Fibroblast of pulmonary artery (primary cell): Measurements from ENCODE around the gene WDR64.

Experiments
- DNase-seq: peaks from one replicate; pipeline ENCODE4 v3.0.0-alpha.2; 2010; ENCODE audit warnings: low read depth
- H3K4me3 ChIP-seq: replicated peaks from 2 replicates; pipeline ENCODE4 v1.5.1; 2011; ENCODE audit warnings: low read depth, mild to moderate bottlenecking, control low read depth, low read length, moderate library complexity
- TF ChIP-seq, protein P1 (sequence below): IDR thresholded peaks from 2 replicates; pipeline ENCODE4 v1.5.1; 2011; ENCODE audit warnings: mild to moderate bottlenecking, control low read depth, low read length, inconsistent platforms; ENCODE audit errors: missing control alignments

The WDR64 gene

DNA sequence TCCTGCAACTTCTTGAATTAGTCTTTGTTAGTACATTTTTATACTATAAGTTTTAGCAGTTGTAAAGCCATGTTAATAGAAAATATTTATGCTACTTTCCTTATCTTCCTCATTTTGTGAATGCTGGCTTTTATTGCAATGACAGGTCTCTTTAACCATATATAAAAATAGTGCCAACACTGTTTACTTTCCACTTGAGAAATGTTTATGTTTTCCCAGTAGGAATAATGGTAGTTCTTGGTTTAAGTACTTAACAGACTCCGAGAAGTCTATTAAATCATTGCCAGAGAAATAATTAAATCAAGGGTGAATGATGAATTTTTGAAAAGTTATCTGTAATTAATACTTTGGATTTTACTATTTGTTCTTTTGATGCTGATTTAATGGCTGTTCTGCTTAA is 21.6 kb upstream of the WDR64 start:
- TF ChIP-seq, protein P1, sequence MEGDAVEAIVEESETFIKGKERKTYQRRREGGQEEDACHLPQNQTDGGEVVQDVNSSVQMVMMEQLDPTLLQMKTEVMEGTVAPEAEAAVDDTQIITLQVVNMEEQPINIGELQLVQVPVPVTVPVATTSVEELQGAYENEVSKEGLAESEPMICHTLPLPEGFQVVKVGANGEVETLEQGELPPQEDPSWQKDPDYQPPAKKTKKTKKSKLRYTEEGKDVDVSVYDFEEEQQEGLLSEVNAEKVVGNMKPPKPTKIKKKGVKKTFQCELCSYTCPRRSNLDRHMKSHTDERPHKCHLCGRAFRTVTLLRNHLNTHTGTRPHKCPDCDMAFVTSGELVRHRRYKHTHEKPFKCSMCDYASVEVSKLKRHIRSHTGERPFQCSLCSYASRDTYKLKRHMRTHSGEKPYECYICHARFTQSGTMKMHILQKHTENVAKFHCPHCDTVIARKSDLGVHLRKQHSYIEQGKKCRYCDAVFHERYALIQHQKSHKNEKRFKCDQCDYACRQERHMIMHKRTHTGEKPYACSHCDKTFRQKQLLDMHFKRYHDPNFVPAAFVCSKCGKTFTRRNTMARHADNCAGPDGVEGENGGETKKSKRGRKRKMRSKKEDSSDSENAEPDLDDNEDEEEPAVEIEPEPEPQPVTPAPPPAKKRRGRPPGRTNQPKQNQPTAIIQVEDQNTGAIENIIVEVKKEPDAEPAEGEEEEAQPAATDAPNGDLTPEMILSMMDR, result no peak
- DNase-seq, result no peak
- no peak overlapping the region for H3K4me3 ChIP-seq

DNA sequence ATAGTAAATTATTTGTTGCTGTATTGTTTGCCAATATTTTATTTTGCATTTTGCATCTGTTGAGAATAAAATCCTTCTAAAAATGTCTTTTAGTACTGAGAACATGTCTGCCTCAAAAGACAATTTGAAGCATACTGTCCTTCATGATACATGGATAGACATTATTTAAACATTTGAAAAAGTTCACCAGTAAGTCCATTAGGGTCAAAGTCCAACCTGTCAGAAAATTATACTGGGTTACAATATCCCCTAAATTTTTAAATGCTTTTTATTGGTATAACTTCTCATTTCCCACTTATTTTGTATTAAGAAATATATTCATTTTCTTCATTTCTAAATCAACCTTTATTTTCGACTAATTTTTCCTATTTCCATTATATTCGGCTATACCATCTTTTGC is 21.2 kb upstream of the WDR64 start:
- DNase-seq, result no peak
- H3K4me3 ChIP-seq, result no peak overlapping the region
- TF ChIP-seq, protein P1, result no peak

DNA sequence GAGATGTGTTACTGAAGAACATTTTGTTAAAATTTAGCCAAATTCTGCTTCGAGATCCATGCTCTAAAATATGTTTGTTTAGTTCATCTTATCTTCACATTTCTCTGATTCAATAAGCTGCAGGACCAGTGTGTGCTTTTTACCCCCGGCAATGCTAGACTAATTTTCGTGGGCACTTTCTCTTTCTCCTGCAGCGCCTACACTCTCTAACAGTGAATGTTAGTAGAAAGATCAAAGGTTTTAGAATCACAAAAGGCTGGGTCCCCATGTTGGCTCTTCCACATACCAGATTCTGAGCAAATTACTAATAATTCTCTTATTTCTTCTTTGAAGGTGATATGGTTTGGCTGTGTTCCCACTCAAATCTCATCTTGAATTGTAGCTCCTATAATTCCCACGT is 20.4 kb upstream of the WDR64 start:
- TF ChIP-seq, protein P1, result no peak
- DNase-seq, result no peak

DNA sequence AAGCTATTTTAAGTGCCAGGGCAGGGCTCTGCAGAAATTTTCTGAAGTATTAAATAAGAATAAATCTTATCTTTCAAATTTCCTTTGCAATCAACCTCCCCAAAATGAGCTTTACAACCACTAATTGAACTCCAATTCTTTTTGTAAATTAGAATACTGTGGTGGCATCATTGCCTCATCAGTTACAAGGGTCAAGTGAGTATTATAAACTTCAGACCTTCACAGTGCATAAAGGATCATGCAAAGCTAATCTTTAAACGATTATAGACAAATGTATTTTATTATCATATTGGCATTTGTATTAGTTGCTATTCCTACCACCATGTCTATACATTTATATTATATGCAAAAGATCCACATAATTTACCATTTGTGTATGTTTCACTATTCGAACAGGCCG is 19.1 kb upstream of the WDR64 start:
- H3K4me3 ChIP-seq, result no peak overlapping the region
- TF ChIP-seq, protein P1, result no peak
- DNase-seq, result no peak

More for the DNA sequence above, 20.4 kb upstream of the WDR64 start:
- no peak overlapping the region for H3K4me3 ChIP-seq

DNA sequence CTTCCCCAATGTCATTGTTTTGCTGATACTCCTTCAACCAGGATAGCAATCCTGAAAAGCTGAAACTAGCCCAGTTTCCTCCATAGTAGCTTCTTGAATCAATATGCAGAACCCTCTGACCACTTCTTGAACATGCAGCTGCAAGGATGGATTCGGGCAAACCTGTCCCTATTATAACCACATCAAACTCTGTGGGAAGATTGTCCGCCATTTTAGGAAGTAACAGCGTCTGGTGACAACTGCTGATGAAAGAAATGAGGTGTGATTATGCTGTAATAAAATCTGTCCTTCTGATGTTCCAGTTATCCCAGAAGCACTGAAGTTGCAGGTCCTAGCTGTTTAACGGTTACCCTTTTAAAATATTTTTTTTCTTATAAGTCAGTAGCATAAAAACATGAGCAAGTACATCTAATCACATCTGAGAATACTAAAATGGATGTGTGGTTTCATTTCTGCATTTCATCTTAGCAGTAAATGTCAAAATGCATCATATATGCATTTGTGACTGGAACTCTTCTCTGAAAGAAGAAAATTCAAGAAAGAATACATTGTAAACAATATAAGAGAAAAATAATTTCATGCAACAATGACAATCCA is 16.4 kb upstream of the WDR64 start:
- H3K4me3 ChIP-seq, result no peak overlapping the region
- TF ChIP-seq, protein P1, result no peak
- DNase-seq, result no peak

DNA sequence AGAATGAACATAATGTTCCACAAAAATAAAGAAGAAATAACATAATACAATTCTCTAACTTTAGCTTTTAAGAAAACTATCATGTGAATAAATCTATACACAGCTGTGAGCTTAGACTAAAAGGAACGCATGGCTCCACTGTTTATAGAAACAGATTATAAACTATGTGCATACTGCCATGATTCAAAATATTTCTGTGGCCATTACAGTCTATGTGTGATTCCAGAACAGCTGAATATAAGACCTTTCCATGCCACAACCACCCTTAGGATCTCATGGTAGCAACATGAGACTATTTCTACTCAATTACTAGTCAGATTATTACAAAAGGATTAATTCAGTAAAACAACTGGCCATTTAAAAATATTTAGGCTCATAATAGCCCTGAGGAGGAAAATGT is 15.8 kb upstream of the WDR64 start:
- no peak for DNase-seq
- no peak overlapping the region for H3K4me3 ChIP-seq
- TF ChIP-seq, protein P1, result no peak

DNA sequence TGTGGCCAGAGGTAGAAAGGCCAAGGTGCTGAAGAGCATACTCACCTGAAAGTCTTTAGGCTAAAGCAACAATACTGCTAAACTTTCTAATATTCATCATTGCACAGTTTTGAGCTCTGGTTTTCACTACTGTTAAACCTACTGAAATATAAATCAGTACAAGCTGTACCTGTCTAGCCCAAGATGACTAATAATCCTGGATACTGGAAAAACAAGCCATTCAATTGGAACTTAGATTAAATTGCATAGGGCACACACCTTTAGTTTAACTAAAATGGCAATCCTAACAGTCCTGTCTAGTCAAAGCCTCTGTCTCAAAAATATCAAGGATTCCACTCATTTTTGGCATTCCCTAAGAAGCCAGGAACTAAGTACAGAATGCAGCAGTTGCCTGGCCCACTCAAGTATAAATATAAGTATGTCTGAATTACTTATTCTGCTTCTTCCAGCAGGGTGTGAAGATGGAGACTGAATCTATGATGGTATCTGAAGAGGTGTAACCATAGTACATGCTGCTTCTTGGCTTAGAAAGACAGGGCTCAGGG is 15.0 kb upstream of the WDR64 start:
- H3K4me3 ChIP-seq, result no peak overlapping the region
- peak; percentile 28 for DNase-seq
- TF ChIP-seq, protein P1, result no peak
